Loucy (cell line): ENCODE results near the gene CEMIP2.

Source experiments
- EZH2phosphoT487 ChIP-seq: fragments of 200-600 bp; IDR thresholded peaks from 2 replicates; pipeline ENCODE4 v1.6.1; 2018; ENCODE audit warnings: antibody characterized with exemption, mild to moderate bottlenecking, moderate library complexity, borderline replicate concordance
- TF ChIP-seq, protein P1 (sequence below): fragments of 200-600 bp; sonication (generic); conservative IDR thresholded peaks from 2 replicates; pipeline ENCODE4 v1.5.1; 2014; ENCODE audit warnings: mild to moderate bottlenecking, antibody characterized with exemption, low read length

DNA sequence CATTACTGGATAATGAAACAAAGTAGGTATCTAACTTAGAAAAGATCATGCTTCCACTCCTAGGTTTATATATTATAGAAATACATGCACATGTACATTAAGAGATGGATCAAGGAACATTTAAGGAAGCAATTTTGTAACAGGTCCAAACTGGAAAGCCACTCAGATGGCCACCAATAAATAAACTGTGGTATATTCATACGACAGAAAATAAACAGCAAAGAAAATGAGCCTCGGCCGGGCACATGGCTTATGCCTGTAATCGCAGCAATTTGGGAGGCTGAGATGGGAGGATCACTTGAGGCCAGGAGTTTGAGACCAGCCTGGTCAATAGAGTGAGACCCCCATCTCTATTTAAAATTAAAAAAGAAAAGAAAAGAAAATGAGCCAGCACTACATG, 25.6 kb downstream of the CEMIP2 start:
- TF ChIP-seq, protein P1, sequence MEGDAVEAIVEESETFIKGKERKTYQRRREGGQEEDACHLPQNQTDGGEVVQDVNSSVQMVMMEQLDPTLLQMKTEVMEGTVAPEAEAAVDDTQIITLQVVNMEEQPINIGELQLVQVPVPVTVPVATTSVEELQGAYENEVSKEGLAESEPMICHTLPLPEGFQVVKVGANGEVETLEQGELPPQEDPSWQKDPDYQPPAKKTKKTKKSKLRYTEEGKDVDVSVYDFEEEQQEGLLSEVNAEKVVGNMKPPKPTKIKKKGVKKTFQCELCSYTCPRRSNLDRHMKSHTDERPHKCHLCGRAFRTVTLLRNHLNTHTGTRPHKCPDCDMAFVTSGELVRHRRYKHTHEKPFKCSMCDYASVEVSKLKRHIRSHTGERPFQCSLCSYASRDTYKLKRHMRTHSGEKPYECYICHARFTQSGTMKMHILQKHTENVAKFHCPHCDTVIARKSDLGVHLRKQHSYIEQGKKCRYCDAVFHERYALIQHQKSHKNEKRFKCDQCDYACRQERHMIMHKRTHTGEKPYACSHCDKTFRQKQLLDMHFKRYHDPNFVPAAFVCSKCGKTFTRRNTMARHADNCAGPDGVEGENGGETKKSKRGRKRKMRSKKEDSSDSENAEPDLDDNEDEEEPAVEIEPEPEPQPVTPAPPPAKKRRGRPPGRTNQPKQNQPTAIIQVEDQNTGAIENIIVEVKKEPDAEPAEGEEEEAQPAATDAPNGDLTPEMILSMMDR: no peak
- TF ChIP-seq EZH2phosphoT487: no peak
